Fibroblast of skin of right quadriceps (primary cell): ENCODE results near the gene POPDC3.
"Not testable (repeated sequence)": the region's sequence is repeated elsewhere in the genome, so short reads cannot be mapped to it uniquely, and the experiment has no call there.

ENCODE experiments used
- DNase-seq: peaks from one replicate; pipeline ENCODE4 v3.0.0-alpha.2; 2013

POPDC3 gene

GRCh38 chr6:105179244-105180065 is at the start of gene POPDC3:
TSS of gene POPDC3 (minus strand) at chr6:105180014. CDS start at chr6:105161909, 18,105 bp downstream.
- DNase-seq, result peak; percentile 53

- no peak for DNase-seq
Measured at GRCh38 chr6:105227295-105227767, 47.5 kb upstream of the POPDC3 start.

- DNase-seq, result no peak
Measured at GRCh38 chr6:105226598-105227294, 46.9 kb upstream of the POPDC3 start.

GRCh38 chr6:105223242-105223641 is 43.4 kb upstream of the POPDC3 start:
- no peak for DNase-seq

- DNase-seq, result not testable (repeated sequence)
Measured at GRCh38 chr6:105221219-105221618, 41.4 kb upstream of the POPDC3 start.

GRCh38 chr6:105220186-105220585 is 40.4 kb upstream of the POPDC3 start:
- no peak for DNase-seq

GRCh38 chr6:105219218-105219617 is 39.4 kb upstream of the POPDC3 start:
- not testable (repeated sequence) for DNase-seq

GRCh38 chr6:105215506-105215905 is 35.7 kb upstream of the POPDC3 start:
- no peak for DNase-seq

GRCh38 chr6:105214668-105215067 is 34.9 kb upstream of the POPDC3 start:
- no peak for DNase-seq

GRCh38 chr6:105213272-105213671 is 33.5 kb upstream of the POPDC3 start:
- no peak for DNase-seq

GRCh38 chr6:105212587-105212986 is 32.8 kb upstream of the POPDC3 start:
- no peak for DNase-seq

- DNase-seq, result no peak
Measured at GRCh38 chr6:105211831-105212230, 32.0 kb upstream of the POPDC3 start.

GRCh38 chr6:105210932-105211531 is 31.2 kb upstream of the POPDC3 start:
- DNase-seq, result no peak

GRCh38 chr6:105209950-105210706 is 30.3 kb upstream of the POPDC3 start:
- DNase-seq, result peak; percentile 83

- peak; percentile 34 for DNase-seq
Measured at GRCh38 chr6:105207524-105208269, 27.9 kb upstream of the POPDC3 start.

- DNase-seq, result no peak
Measured at GRCh38 chr6:105204768-105205167, 25.0 kb upstream of the POPDC3 start.

GRCh38 chr6:105204331-105204730 is 24.5 kb upstream of the POPDC3 start:
- DNase-seq, result peak; percentile 78

GRCh38 chr6:105202486-105202885 is 22.7 kb upstream of the POPDC3 start:
- no peak for DNase-seq

GRCh38 chr6:105200133-105200730 is 20.4 kb upstream of the POPDC3 start:
- DNase-seq, result no peak

- no peak for DNase-seq
Measured at GRCh38 chr6:105199711-105200110, 19.9 kb upstream of the POPDC3 start.

- DNase-seq, result no peak
Measured at GRCh38 chr6:105196076-105196475, 16.3 kb upstream of the POPDC3 start.

GRCh38 chr6:105194591-105194990 is 14.8 kb upstream of the POPDC3 start:
- DNase-seq, result no peak
